ENCODE data around the gene AEBP2.
"Not testable (repeated sequence)": the region's sequence is repeated elsewhere in the genome, so short reads cannot be mapped to it uniquely, and the experiment has no call there.

The AEBP2 gene

DNA sequence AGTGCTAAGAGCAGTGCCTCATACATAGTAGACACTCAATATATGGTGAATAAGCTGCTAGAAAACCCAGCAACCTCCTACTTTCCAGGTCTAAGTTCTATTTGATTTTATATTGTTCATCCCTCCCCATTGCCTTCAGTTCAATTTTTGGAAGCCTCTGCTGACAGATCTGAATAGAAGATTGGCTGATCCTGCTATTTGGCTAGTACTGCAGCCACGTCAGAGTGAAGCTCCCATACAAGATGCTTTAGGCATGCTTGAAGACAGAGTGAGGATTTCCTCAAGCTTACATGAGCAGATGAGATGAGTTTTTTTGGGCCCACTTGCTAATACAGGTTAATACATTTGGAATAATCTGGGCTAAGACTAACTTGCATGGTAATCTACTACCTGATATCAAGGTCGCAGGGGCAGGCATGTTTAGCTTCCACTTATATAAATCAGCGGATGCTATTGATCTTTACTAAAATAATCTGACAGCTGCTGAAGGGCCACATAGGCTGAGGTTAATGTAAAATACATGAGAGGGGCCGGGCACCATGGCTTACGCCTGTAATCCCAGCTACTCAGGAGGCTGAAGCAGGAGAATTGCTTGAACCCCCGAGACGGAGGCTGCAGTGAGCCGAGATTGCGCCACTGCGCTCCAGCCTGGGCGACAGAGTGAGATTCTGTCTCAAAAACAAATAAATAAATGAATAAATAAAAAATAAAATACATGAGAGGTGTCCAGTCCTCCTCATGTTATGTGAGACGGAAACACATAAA, 15.9 kb upstream of the AEBP2 start:
- no peak for DNase-seq (ENCODE audit: low spot score)
- in situ Hi-C loops (cut with MboI; ENCODE audit: low sequenced_read_pairs, unreplicated experiment), result no loop called here
- TF ChIP-seq, protein P1, sequence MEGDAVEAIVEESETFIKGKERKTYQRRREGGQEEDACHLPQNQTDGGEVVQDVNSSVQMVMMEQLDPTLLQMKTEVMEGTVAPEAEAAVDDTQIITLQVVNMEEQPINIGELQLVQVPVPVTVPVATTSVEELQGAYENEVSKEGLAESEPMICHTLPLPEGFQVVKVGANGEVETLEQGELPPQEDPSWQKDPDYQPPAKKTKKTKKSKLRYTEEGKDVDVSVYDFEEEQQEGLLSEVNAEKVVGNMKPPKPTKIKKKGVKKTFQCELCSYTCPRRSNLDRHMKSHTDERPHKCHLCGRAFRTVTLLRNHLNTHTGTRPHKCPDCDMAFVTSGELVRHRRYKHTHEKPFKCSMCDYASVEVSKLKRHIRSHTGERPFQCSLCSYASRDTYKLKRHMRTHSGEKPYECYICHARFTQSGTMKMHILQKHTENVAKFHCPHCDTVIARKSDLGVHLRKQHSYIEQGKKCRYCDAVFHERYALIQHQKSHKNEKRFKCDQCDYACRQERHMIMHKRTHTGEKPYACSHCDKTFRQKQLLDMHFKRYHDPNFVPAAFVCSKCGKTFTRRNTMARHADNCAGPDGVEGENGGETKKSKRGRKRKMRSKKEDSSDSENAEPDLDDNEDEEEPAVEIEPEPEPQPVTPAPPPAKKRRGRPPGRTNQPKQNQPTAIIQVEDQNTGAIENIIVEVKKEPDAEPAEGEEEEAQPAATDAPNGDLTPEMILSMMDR (IDR thresholded peaks at IDR 0.05; ENCODE audit: borderline replicate concordance, control extremely low read depth, extremely low read depth, insufficient read depth, missing control alignments), result no peak

DNA sequence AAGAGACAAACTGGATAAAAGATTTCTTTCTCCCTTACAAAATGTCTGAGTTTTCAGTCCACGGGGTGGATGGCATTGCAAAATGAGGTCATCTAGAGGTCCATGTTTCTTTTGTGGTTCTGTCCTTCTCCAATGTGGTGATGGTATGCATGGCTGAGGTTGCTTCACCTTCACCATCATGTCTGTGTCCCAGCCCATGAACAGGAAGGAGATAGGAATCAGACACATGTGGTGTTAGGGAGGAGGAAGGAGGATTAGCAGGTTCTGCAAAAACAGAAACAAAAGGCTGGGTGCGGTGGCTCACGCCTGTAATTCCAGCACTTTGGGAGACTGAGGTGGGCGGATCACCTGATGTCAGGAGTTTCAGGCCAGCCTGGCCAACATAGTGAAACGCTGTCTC, 11.0 kb upstream of the AEBP2 start:
- in situ Hi-C loops (cut with MboI; ENCODE audit: low sequenced_read_pairs, unreplicated experiment), result no loop called here
- no peak for DNase-seq (ENCODE audit: low spot score)
- TF ChIP-seq, protein P1 (IDR thresholded peaks at IDR 0.05; ENCODE audit: borderline replicate concordance, control extremely low read depth, extremely low read depth, insufficient read depth, missing control alignments), result no peak

DNA sequence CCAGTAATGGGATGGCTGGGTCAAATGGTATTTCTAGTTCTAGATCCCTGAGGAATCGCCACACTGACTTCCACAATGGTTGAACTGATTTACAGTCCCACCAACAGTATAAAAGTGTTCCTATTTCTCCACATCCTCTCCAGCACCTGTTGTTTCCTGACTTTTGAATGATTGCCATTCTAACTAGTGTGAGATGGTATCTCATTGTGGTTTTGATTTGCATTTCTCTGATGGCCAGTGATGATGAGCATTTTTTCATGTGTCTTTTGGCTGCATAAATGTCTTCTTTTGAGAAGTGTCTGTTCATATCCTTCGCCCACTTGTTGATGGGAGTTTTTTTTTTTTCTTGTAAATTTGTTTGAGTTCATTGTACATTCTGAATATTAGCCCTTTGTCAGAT, 9.8 kb upstream of the AEBP2 start:
- in situ Hi-C loops (cut with MboI; ENCODE audit: low sequenced_read_pairs, unreplicated experiment), result not testable (repeated sequence)

DNA sequence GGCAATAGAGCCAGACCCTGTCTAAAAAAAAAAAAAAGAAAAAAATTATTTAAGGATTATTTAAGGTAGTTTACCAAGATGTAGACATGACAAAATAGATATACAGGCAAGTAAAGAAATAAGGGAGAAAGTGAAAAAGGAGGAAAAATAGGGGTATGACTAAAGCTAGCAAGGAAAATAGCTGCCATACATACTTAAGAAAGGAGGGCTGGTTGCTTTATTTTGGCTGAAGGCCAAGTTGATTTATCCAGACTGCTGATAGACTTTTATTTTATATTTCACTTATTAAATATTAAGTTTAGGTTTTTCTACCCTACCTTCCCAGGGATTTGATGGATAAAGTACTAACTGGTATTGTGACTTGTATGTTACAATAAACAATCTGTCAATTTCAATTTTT, 8.3 kb upstream of the AEBP2 start:
- in situ Hi-C loops (cut with MboI; ENCODE audit: low sequenced_read_pairs, unreplicated experiment), result no loop called here
- no peak for DNase-seq (ENCODE audit: low spot score)
- TF ChIP-seq, protein P1 (IDR thresholded peaks at IDR 0.05; ENCODE audit: borderline replicate concordance, control extremely low read depth, extremely low read depth, insufficient read depth, missing control alignments), result no peak

More for the DNA sequence above, 9.8 kb upstream of the AEBP2 start:
- DNase-seq (ENCODE audit: low spot score), result not testable (repeated sequence)

DNA sequence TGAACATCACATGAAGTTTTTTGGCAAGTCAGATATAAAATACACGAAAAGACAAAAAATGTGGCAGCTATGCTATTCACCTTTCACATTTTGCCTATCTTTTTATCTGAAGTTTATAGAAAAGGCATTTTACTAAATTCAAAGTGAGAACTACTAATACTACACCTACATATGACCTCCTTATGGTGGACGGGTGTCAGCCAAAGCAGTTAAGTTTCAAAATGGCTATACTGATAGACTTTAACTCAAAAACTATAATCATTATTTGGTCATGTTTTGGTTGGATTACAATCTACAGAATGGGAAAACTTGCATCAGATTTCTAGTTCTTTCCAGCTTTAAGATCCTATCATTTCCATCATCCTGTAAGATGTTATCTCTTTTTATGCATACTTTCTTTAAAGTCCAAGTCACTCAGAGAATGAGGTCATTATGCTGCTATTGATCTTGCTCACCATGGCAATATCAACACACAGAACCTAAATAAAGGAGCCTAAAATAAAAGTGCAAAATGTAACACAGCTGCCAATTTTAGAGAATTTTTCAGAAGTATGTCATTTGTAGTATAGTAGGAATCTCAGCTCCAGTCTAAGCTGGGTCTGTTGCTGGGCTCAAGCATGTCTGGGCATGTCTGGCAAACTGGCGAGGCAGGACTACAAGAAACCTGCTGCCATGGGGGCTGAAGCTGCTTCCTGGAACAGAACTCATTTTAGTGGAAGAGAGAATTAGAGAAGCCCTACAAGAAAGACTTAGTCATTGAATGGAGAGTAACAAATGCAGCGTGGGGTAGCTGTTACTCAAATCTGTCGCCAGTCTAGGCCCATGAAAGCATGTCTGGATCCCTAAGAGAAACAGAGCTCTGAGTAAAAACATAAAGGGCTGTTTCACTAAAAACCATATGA, 7.6 kb upstream of the AEBP2 start:
- TF ChIP-seq, protein P1 (IDR thresholded peaks at IDR 0.05; ENCODE audit: borderline replicate concordance, control extremely low read depth, extremely low read depth, insufficient read depth, missing control alignments), result no peak
- in situ Hi-C loops (cut with MboI; ENCODE audit: low sequenced_read_pairs, unreplicated experiment), result no loop called here
- DNase-seq (ENCODE audit: low spot score), result peak; percentile 31

DNA sequence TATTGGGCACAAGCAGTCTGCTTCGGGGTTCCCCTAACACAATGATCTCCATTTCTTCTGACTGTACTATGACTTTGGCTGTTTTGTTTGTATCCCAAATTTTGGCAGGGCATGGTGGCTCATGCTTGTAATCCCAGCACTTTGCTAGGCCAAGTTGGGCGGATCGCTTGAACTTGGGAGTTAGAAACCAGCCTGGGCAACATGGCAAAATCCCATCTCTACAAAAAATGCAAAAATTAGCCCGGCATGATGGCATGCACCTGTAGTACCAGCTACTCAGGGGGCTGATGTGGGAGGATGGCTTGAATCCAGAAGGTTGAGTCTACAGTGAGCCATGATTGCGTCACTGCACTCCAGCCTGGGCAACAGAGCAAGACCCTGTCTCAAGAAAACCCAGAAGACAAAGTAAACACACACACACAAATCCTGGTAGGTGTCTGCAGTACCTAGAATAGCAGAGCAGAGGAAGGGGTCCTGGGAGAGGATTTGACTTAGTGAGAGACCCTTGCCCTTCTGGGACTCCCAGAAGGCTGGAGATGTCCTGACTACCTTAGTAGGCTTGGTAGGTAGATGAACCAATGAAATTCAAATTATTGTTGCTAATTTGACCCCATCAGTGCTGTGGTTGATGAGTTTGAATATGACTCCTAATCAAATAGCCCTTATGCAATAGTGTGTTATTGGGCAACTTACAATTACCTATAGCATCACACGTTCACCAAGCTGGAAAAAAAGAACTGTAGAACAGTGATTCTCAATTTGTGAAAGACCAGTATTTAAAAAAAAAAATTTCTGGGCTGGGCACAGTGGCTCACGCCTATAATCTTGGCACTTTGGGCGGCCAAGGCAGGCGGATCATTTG, 6.8 kb upstream of the AEBP2 start:
- in situ Hi-C loops (cut with MboI; ENCODE audit: low sequenced_read_pairs, unreplicated experiment), result no loop called here
- DNase-seq (ENCODE audit: low spot score), result no peak
- TF ChIP-seq, protein P1 (IDR thresholded peaks at IDR 0.05; ENCODE audit: borderline replicate concordance, control extremely low read depth, extremely low read depth, insufficient read depth, missing control alignments), result no peak
